PC-3 (cell line): ENCODE data around the gene ID2. TPM values are rescaled to one million over a fixed set of nuclear protein-coding genes. Genes with fewer than 3 reads are reported as not detected.

Experiments
- ATAC-seq: fragments of 200-7000 bp; cut with Tn5 transposase; 2 replicates; pipeline ENCODE4 v1.9.1; 2020; ENCODE audit warnings: mild to moderate bottlenecking, moderate library complexity
- BruUV-seq: library from RNA; stranded (reverse); fragments of 400-500 nt; replicated peaks from 2 replicates; lab custom pipeline; 2021; lab: Mats Ljungman, UMichigan
- CTCF ChIA-PET: fragments of 300-600 bp; sonication (Branson Sonifier 250); formaldehyde crosslinking; loops from one replicate; lab custom pipeline; 2022; ENCODE audit warnings: antibody characterized with exemption; lab: Charles Lee
- POLR2A ChIA-PET: fragments of 300-600 bp; sonication (Branson Sonifier 250); formaldehyde crosslinking; loops from one replicate; lab custom pipeline; 2022; ENCODE audit warnings: antibody characterized with exemption; ENCODE audit not compliant: unreplicated experiment; lab: Charles Lee
- DNase-seq: peaks from one replicate; pipeline ENCODE4 v3.0.0-alpha.2; 2015
- H2AFZ ChIP-seq: fragments of 300-600 bp; sonication (generic); 2 replicates; pipeline ENCODE4 v1.6.0; 2016; ENCODE audit warnings: antibody characterized with exemption, low read length
- H3F3A ChIP-seq: fragments of 300-600 bp; sonication (generic); one replicate; pipeline ENCODE4 v1.6.0; 2017; ENCODE audit warnings: antibody characterized with exemption, low read length, control low read depth, mild to moderate bottlenecking; ENCODE audit not compliant: unreplicated experiment
- H3K27ac ChIP-seq: fragments of 300-600 bp; sonication (generic); 2 replicates; pipeline ENCODE4 v1.5.1; 2016; ENCODE audit warnings: mild to moderate bottlenecking, low read length
- H3K27me3 ChIP-seq: fragments of 300-600 bp; sonication (generic); 2 replicates; pipeline ENCODE4 v1.6.1; 2016; ENCODE audit warnings: low read length, mixed read lengths
- H3K36me3 ChIP-seq: fragments of 300-600 bp; sonication (generic); 2 replicates; pipeline ENCODE4 v1.6.1; 2016; ENCODE audit warnings: low read depth, mixed run types, low read length, mixed read lengths
- H3K4me1 ChIP-seq: fragments of 300-600 bp; sonication (generic); 2 replicates; pipeline ENCODE4 v1.5.1; 2016; ENCODE audit warnings: low read length; ENCODE audit not compliant: insufficient read depth
- H3K4me2 ChIP-seq: fragments of 300-600 bp; sonication (generic); 2 replicates; pipeline ENCODE4 v1.6.0; 2016; ENCODE audit warnings: low read length
- H3K4me3 ChIP-seq: fragments of 300-600 bp; sonication (generic); 2 replicates; pipeline ENCODE4 v1.5.1; 2016; ENCODE audit warnings: mild to moderate bottlenecking, low read length, mixed read lengths
- H3K79me2 ChIP-seq: fragments of 300-600 bp; sonication (generic); 2 replicates; pipeline ENCODE4 v1.6.1; 2017; ENCODE audit warnings: low read length, mixed read lengths
- H3K9ac ChIP-seq: fragments of 300-600 bp; sonication (generic); 2 replicates; pipeline ENCODE4 v1.6.0; 2016; ENCODE audit warnings: mild to moderate bottlenecking, low read length
- H3K9me2 ChIP-seq: fragments of 300-600 bp; sonication (generic); replicated peaks from 2 replicates; pipeline ENCODE4 v1.6.1; 2016; ENCODE audit warnings: mixed run types, low read length, mixed read lengths
- H3K9me3 ChIP-seq: fragments of 300-600 bp; sonication (generic); 2 replicates; pipeline ENCODE4 v1.6.1; 2016; ENCODE audit warnings: low read length, mixed read lengths
- H4K20me1 ChIP-seq: fragments of 300-600 bp; sonication (generic); 2 replicates; pipeline ENCODE4 v1.6.1; 2016; ENCODE audit warnings: low read length, mixed read lengths
- CTCF ChIP-seq: fragments of 300-600 bp; sonication (generic); conservative IDR thresholded peaks from 2 replicates; pipeline ENCODE4 v1.5.1; 2017; ENCODE audit warnings: antibody characterized with exemption, low read depth, mild to moderate bottlenecking, low read length
- EZH2 ChIP-seq: fragments of 300-600 bp; sonication (generic); IDR thresholded peaks from one replicate; pipeline ENCODE4 v1.6.1; 2017; ENCODE audit warnings: antibody characterized with exemption, mild to moderate bottlenecking, low read length; ENCODE audit not compliant: unreplicated experiment
- EZH2phosphoT487 ChIP-seq: fragments of 300-600 bp; sonication (generic); IDR thresholded peaks from 2 replicates; pipeline ENCODE4 v1.6.1; 2018; ENCODE audit warnings: mild to moderate bottlenecking, antibody characterized with exemption, low read length, borderline replicate concordance
- intact Hi-C: fragments of 100-400 bp; cut with micrococcal nuclease; formaldehyde crosslinking; loops from 2 replicates; pipeline ENCODE4 v1.9.0; 2023
- total RNA-seq: library from RNA; depleted of rRNA; stranded (reverse); fragments of >200 nt; gene quantifications from 2 replicates; pipeline ENCODE4 v1.2.3, GENCODE V29; 2014

Gene ID2
- total RNA-seq, 1 experiment from 2014 or later = 92.1 TPM

GRCh38 chr2:8648441-8649213 lies 33.2 kb upstream of the ID2 start:
- no peak overlapping the region for H3K27ac ChIP-seq
- DNase-seq (no peak), ATAC-seq (no peak)
- no peaks in the 10 kb centered on the region for H3F3A ChIP-seq
- no peaks in the 10 kb centered on the region for H3K9me3 ChIP-seq
- CTCF ChIA-PET = no interaction called here
- no peak overlapping the region for H2AFZ ChIP-seq
- POLR2A ChIA-PET = no interaction called here
- no peak for TF ChIP-seq EZH2
- no peak for TF ChIP-seq EZH2phosphoT487
- no peak for TF ChIP-seq CTCF
- H3K4me2 ChIP-seq = no peak overlapping the region
- no TSS peak for BruUV-seq
- H3K4me3 ChIP-seq = no peak overlapping the region
- no peak overlapping the region for H3K9ac ChIP-seq
- H3K36me3 ChIP-seq = no peaks in the 10 kb centered on the region
- H3K27me3 ChIP-seq = no peaks in the 10 kb centered on the region
- H3K79me2 ChIP-seq = no peaks in the 10 kb centered on the region
- H3K9me2 ChIP-seq = no peaks in the 10 kb centered on the region
- intact Hi-C loops = no loop called here
- H3K4me1 ChIP-seq = no peaks in the 10 kb centered on the region
- no peaks in the 10 kb centered on the region for H4K20me1 ChIP-seq

GRCh38 chr2:8649718-8650117 lies 32.1 kb upstream of the ID2 start:
- TF ChIP-seq EZH2 (no peak), CTCF (no peak), EZH2phosphoT487 (no peak)
- Histone ChIP-seq H3F3A (no peaks in the 10 kb centered on the region), H3K4me3 (no peak overlapping the region), H3K79me2 (no peaks in the 10 kb centered on the region), H3K27ac (no peak overlapping the region), H3K36me3 (no peaks in the 10 kb centered on the region), H3K9ac (no peak overlapping the region), H4K20me1 (no peaks in the 10 kb centered on the region), H3K9me3 (no peaks in the 10 kb centered on the region), H3K27me3 (no peaks in the 10 kb centered on the region), H3K4me2 (no peak overlapping the region), H2AFZ (no peak overlapping the region), H3K4me1 (no peaks in the 10 kb centered on the region), H3K9me2 (no peaks in the 10 kb centered on the region)
- no TSS peak for BruUV-seq
- intact Hi-C loops = no loop called here
- no peak for ATAC-seq
- DNase-seq = no peak
- CTCF ChIA-PET = no interaction called here
- POLR2A ChIA-PET = no interaction called here

GRCh38 chr2:8650256-8650655 lies 31.6 kb upstream of the ID2 start:
- Histone ChIP-seq H3K9ac (no peak overlapping the region), H3K9me2 (no peaks in the 10 kb centered on the region), H3K4me2 (no peak overlapping the region), H4K20me1 (no peaks in the 10 kb centered on the region), H3F3A (no peaks in the 10 kb centered on the region), H3K27me3 (no peaks in the 10 kb centered on the region), H2AFZ (no peak overlapping the region), H3K79me2 (no peaks in the 10 kb centered on the region), H3K9me3 (no peaks in the 10 kb centered on the region), H3K27ac (no peak overlapping the region), H3K36me3 (no peaks in the 10 kb centered on the region), H3K4me3 (no peak overlapping the region), H3K4me1 (no peaks in the 10 kb centered on the region)
- CTCF ChIA-PET = no interaction called here
- no peak for DNase-seq
- POLR2A ChIA-PET = no interaction called here
- intact Hi-C loops = no loop called here
- ATAC-seq = no peak
- TF ChIP-seq CTCF (no peak), EZH2 (no peak), EZH2phosphoT487 (no peak)
- no TSS peak for BruUV-seq
